SK-N-DZ (cell line): ENCODE results near the gene MARS1.
A peak's percentile ranks its signal among the peaks of the same experiment; 100 is the strongest.

ENCODE experiments used
- DNase-seq: peaks from one replicate; pipeline ENCODE4 v3.0.0-alpha.2; 2015; ENCODE audit warnings: low spot score

Gene MARS1

GRCh38 chr12:57456737-57457490 is 31.0 kb upstream of the MARS1 start:
- DNase-seq = no peak

GRCh38 chr12:57458665-57459054 is 29.2 kb upstream of the MARS1 start:
- DNase-seq = no peak

GRCh38 chr12:57459055-57459749 is 28.7 kb upstream of the MARS1 start:
- peak; percentile 95 for DNase-seq

GRCh38 chr12:57459750-57460467 is 28.0 kb upstream of the MARS1 start, which contains the start of gene GLI1:
GLI1 (plus strand) TSS chr12:57459785; CDS start chr12:57463692, 3,907 bp downstream.
- DNase-seq = no peak

- no peak for DNase-seq
Observed at GRCh38 chr12:57460468-57460784, 27.4 kb upstream of the MARS1 start.

GRCh38 chr12:57460841-57461275 is 27.0 kb upstream of the MARS1 start:
- no peak for DNase-seq

GRCh38 chr12:57461276-57461916 is 26.5 kb upstream of the MARS1 start:
- peak; percentile 60 for DNase-seq

GRCh38 chr12:57461917-57462250 is 26.0 kb upstream of the MARS1 start:
- DNase-seq = no peak

GRCh38 chr12:57462251-57462911 is 25.5 kb upstream of the MARS1 start:
- peak; percentile 96 for DNase-seq

- no peak for DNase-seq
Observed at GRCh38 chr12:57462912-57463253, 25.0 kb upstream of the MARS1 start.

- DNase-seq = no peak
Observed at GRCh38 chr12:57464569-57464968, 23.3 kb upstream of the MARS1 start.

- DNase-seq = no peak
Observed at GRCh38 chr12:57465030-57465746, 22.7 kb upstream of the MARS1 start.

- DNase-seq = no peak
Observed at GRCh38 chr12:57465747-57466505, 21.9 kb upstream of the MARS1 start.

GRCh38 chr12:57467212-57467874 is 20.5 kb upstream of the MARS1 start:
- DNase-seq = no peak

- no peak for DNase-seq
Observed at GRCh38 chr12:57467915-57468314, 20.0 kb upstream of the MARS1 start.

- DNase-seq = no peak
Observed at GRCh38 chr12:57469296-57470164, 18.3 kb upstream of the MARS1 start.

GRCh38 chr12:57470286-57470969 is 17.4 kb upstream of the MARS1 start:
- DNase-seq = no peak
